ENCODE measurements around the gene IMPG1.

The IMPG1 gene

DNA sequence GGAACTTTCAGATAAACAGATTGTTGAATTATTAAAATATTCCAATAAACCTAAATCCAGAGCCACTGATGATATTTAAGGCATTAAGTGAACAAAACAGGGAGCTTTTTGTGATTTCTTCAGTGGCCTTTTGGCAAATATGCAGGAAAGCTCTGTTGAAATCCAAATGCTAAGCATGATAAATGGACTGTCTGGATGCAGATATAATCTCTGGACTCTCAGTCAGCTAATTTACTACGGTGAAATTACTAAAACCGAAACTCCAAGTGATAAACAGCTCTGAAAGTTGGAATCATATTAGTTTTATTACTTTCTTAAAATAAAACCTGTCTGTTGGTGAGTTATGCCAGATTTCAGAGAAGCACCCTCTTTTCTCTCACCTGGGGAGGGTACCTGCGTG lies 120.3 kb downstream of the IMPG1 start:
- no peak overlapping the region for H3K27ac ChIP-seq
- H3K9me3 ChIP-seq (ENCODE audit: severe bottlenecking), result no peaks in the 10 kb centered on the region
- DNase-seq, result no peak
- H3K36me3 ChIP-seq, result no peaks in the 10 kb centered on the region
- TF ChIP-seq, protein P1, sequence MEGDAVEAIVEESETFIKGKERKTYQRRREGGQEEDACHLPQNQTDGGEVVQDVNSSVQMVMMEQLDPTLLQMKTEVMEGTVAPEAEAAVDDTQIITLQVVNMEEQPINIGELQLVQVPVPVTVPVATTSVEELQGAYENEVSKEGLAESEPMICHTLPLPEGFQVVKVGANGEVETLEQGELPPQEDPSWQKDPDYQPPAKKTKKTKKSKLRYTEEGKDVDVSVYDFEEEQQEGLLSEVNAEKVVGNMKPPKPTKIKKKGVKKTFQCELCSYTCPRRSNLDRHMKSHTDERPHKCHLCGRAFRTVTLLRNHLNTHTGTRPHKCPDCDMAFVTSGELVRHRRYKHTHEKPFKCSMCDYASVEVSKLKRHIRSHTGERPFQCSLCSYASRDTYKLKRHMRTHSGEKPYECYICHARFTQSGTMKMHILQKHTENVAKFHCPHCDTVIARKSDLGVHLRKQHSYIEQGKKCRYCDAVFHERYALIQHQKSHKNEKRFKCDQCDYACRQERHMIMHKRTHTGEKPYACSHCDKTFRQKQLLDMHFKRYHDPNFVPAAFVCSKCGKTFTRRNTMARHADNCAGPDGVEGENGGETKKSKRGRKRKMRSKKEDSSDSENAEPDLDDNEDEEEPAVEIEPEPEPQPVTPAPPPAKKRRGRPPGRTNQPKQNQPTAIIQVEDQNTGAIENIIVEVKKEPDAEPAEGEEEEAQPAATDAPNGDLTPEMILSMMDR (IDR thresholded peaks at IDR 0.05; ENCODE audit: low read depth, low read length), result no peak
- H3K27me3 ChIP-seq (ENCODE audit: insufficient read depth, low read depth, severe bottlenecking), result no peaks in the 10 kb centered on the region
- no peak overlapping the region for H3K4me3 ChIP-seq (ENCODE audit: low read depth, low read length)

DNA sequence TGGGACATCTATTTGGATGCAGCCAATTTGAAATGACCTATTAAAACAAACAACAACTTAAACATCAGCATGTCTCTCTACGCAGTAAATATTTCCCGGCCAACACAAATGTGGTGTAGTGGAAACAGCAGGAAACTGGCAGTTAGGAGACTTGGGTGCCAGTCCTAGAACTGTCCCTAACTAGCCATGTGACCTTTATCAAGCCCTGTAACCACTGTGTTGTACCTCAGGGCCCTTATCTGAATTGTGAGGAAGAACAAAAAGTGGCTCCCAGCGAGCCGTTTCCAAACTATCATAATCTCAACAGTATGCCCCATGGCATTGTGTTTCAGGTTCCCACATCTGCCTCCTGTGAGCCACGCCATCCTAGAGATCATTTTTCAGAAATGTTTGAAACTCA lies 124.5 kb downstream of the IMPG1 start:
- DNase-seq, result no peak
- H3K27me3 ChIP-seq (ENCODE audit: insufficient read depth, low read depth, severe bottlenecking), result no peaks in the 10 kb centered on the region
- no peaks in the 10 kb centered on the region for H3K9me3 ChIP-seq (ENCODE audit: severe bottlenecking)
- no peaks in the 10 kb centered on the region for H3K36me3 ChIP-seq
- no peak overlapping the region for H3K27ac ChIP-seq
- H3K4me3 ChIP-seq (ENCODE audit: low read depth, low read length), result no peak overlapping the region
- TF ChIP-seq, protein P1 (IDR thresholded peaks at IDR 0.05; ENCODE audit: low read depth, low read length), result no peak

DNA sequence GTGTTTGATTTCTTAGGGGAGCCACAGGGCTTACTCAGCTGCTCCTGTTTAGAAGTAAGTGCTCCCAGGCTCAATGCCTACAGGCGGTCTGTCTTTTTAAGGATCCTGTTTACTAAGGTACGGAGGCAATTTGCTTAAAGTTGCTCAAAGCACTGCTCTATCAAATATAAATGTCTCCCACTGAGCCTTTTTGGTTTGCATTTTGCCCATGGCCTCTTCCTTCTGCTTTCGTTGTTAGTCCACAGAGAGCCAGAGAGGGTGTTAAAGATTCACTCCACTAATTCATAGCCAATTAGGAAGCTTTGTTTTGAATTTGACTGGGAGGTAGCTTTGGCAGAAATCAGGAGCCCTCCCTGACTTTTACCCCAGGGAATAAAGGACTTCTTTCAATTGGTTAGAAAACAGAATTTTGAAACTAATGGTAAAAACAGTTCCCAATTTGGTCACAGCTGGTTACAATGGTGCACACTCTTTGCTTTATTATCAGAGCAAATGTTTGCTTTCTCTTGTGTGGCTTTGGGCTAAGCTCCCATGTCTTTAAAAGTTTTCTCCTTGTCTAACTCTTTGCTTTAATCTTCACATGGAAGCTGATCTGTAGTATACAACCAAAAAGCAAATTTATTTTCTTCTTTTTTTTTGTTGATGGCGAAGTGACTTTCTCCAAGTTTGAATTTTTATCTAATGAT lies 126.2 kb downstream of the IMPG1 start:
- TF ChIP-seq, protein P1 (IDR thresholded peaks at IDR 0.05; ENCODE audit: low read depth, low read length), result no peak
- no peak for DNase-seq
- Histone ChIP-seq H3K9me3 (ENCODE audit: severe bottlenecking) (no peaks in the 10 kb centered on the region), H3K36me3 (no peaks in the 10 kb centered on the region), H3K4me3 (ENCODE audit: low read depth, low read length) (no peak overlapping the region), H3K27me3 (ENCODE audit: insufficient read depth, low read depth, severe bottlenecking) (no peaks in the 10 kb centered on the region), H3K27ac (no peak overlapping the region)

DNA sequence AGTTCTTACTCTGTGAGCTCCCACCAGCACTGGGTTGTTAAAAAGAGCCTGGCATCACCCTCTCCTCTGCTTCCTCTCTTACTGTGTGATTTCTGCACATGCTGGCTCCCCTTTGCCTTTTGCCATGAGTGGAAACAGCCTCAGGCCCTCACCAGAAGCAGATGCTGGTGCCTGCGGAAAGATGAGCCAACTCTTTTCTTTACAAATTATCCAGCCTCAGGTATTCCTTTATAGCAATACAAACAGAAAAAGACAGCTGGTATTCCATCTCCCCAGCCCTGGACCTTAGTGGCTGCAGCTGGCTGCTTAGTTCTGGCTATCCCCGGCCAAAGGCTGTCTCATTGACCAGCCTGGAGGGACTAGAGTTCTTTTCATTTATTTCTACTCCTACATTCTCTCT lies 129.1 kb downstream of the IMPG1 start:
- Histone ChIP-seq H3K36me3 (no peaks in the 10 kb centered on the region), H3K27ac (no peak overlapping the region), H3K4me3 (ENCODE audit: low read depth, low read length) (no peak overlapping the region), H3K9me3 (ENCODE audit: severe bottlenecking) (no peaks in the 10 kb centered on the region), H3K27me3 (ENCODE audit: insufficient read depth, low read depth, severe bottlenecking) (no peaks in the 10 kb centered on the region)
- TF ChIP-seq, protein P1 (IDR thresholded peaks at IDR 0.05; ENCODE audit: low read depth, low read length), result no peak
- no peak for DNase-seq

DNA sequence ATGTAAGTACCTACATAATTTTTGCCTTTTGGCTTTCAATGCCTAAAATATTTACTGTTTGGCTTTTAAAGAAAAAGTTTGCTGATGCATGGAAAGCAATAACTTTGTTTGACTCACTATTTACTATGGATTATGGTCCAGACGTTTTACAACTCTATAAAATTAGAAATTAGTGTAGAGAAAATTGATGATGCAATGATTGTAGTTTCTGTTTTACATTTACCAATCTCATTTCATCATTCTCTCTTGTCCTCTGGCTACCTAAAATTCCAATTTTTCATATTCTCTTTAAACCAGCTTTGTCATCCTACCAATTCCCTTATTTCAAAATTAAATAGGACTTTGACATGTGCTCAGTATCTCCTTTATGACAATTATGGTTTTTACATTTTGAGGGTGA lies 131.0 kb downstream of the IMPG1 start:
- no peaks in the 10 kb centered on the region for H3K36me3 ChIP-seq
- TF ChIP-seq, protein P1 (IDR thresholded peaks at IDR 0.05; ENCODE audit: low read depth, low read length), result no peak
- no peaks in the 10 kb centered on the region for H3K9me3 ChIP-seq (ENCODE audit: severe bottlenecking)
- H3K4me3 ChIP-seq (ENCODE audit: low read depth, low read length), result no peak overlapping the region
- no peak for DNase-seq
- no peak overlapping the region for H3K27ac ChIP-seq
- no peaks in the 10 kb centered on the region for H3K27me3 ChIP-seq (ENCODE audit: insufficient read depth, low read depth, severe bottlenecking)

DNA sequence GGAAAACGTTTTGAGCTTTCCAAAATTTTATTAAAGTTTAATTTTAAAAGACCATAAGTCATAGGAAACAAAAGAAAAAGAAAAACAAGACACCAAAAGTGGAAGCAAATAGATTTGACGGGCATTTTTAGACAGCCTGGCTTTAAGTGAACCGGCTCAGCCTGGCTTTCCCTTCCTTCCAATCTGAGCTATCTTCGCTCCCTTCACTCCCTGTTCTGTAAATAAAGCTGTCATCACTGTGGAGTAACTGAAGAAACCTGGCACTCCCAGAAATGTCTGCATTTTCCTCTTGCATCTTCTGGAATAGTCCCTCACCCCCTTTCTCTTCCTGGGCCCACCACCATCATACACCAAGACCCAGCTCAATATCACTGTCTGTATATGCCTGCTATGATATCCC lies 131.9 kb downstream of the IMPG1 start:
- H3K4me3 ChIP-seq (ENCODE audit: low read depth, low read length), result no peak overlapping the region
- H3K9me3 ChIP-seq (ENCODE audit: severe bottlenecking), result no peaks in the 10 kb centered on the region
- no peak for DNase-seq
- H3K27me3 ChIP-seq (ENCODE audit: insufficient read depth, low read depth, severe bottlenecking), result no peaks in the 10 kb centered on the region
- no peak overlapping the region for H3K27ac ChIP-seq
- H3K36me3 ChIP-seq, result no peaks in the 10 kb centered on the region
- TF ChIP-seq, protein P1 (IDR thresholded peaks at IDR 0.05; ENCODE audit: low read depth, low read length), result no peak

All from WERI-Rb-1 (cell line).